ENCODE results near the gene CPO.

DNA sequence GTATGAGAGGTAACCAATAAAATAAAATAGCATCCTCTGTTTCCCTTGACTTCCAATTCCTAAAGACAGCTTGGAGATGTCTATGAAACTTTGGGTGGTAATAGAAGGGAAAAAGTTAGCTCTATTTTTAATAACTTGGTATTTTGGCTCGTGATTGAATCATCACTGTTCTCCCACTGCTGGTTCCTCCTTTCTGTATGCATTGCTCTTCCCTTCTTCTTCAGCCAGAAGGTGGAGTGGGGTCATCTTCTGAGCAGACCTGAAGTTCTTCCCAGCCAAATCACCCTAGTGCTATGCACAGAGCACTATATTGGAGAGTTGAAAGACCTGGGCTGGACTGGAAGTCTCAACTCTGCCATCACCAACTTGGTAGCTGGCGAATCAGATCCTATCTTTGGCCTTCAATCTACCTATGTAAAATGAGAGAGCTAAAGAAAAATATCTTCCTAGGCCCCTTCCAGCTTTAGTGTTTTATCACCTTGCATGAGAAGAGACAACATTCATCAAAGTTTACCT, 54.1 kb downstream of the CPO start:
- TF ChIP-seq, protein P1, sequence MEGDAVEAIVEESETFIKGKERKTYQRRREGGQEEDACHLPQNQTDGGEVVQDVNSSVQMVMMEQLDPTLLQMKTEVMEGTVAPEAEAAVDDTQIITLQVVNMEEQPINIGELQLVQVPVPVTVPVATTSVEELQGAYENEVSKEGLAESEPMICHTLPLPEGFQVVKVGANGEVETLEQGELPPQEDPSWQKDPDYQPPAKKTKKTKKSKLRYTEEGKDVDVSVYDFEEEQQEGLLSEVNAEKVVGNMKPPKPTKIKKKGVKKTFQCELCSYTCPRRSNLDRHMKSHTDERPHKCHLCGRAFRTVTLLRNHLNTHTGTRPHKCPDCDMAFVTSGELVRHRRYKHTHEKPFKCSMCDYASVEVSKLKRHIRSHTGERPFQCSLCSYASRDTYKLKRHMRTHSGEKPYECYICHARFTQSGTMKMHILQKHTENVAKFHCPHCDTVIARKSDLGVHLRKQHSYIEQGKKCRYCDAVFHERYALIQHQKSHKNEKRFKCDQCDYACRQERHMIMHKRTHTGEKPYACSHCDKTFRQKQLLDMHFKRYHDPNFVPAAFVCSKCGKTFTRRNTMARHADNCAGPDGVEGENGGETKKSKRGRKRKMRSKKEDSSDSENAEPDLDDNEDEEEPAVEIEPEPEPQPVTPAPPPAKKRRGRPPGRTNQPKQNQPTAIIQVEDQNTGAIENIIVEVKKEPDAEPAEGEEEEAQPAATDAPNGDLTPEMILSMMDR (IDR thresholded peaks at IDR 0.05 in 4 of 5, conservative IDR thresholded peaks at IDR 0.05 in 1 of 5), result no peak
- TF ChIP-seq POLR2A (IDR thresholded peaks at IDR 0.05), result no peak
